ENCODE data around the gene MEST.

GRCh38 chr7:130506358-130506757 is 14.5 kb downstream of the MEST start:
- no peak for TF ChIP-seq POLR2A (IDR thresholded peaks at IDR 0.05; ENCODE audit: low read length)
- no peak for TF ChIP-seq GATA1 (IDR thresholded peaks at IDR 0.05; ENCODE audit: low read depth, low read length)

Data from erythroblast (primary cell).